HG03575 (cell line): ENCODE data around the gene PSMB8.

Experiments
- ATAC-seq: cut with Tn5 transposase; IDR thresholded peaks from one replicate; pipeline ENCODE4 v1.9.1; 2021; ENCODE audit not compliant: unreplicated experiment, insufficient number of reproducible peaks, low FRiP score; ENCODE audit errors: extremely low read depth

The PSMB8 gene

GRCh38 chr6:32842021-32842650 is 1.7 kb downstream of the PSMB8 start:
- ATAC-seq = no peak

- ATAC-seq = no peak
Observed at GRCh38 chr6:32840604-32841246, 3.1 kb downstream of the PSMB8 start.

GRCh38 chr6:32839356-32839755 is 4.5 kb downstream of the PSMB8 start:
- no peak for ATAC-seq

GRCh38 chr6:32838114-32838958 is 5.5 kb downstream of the PSMB8 start, which contains the start of gene TAP2:
Gene TAP2 (minus strand): TSS chr6:32838739. CDS start chr6:32838233, 506 bp downstream.
- peak; percentile 36 for ATAC-seq

- no peak for ATAC-seq
Observed at GRCh38 chr6:32837651-32838113, 6.2 kb downstream of the PSMB8 start.

GRCh38 chr6:32836873-32837272 is 7.0 kb downstream of the PSMB8 start:
- ATAC-seq = no peak

GRCh38 chr6:32835167-32835893 is 8.5 kb downstream of the PSMB8 start:
- ATAC-seq = no peak

GRCh38 chr6:32833664-32834063 is 10.2 kb downstream of the PSMB8 start:
- no peak for ATAC-seq

- no peak for ATAC-seq
Observed at GRCh38 chr6:32832535-32832934, 11.3 kb downstream of the PSMB8 start.

GRCh38 chr6:32830936-32831335 is 12.9 kb downstream of the PSMB8 start:
- ATAC-seq = no peak

- no peak for ATAC-seq
Observed at GRCh38 chr6:32830017-32830416, 13.8 kb downstream of the PSMB8 start.

- no peak for ATAC-seq
Observed at GRCh38 chr6:32829495-32829894, 14.4 kb downstream of the PSMB8 start.

GRCh38 chr6:32827025-32827424 is 16.8 kb downstream of the PSMB8 start:
- ATAC-seq = no peak

GRCh38 chr6:32825966-32826365 is 17.9 kb downstream of the PSMB8 start:
- no peak for ATAC-seq

GRCh38 chr6:32819729-32820128 is 24.1 kb downstream of the PSMB8 start:
- ATAC-seq = no peak

GRCh38 chr6:32818867-32819266 is 25.0 kb downstream of the PSMB8 start:
- ATAC-seq = no peak

- no peak for ATAC-seq
Observed at GRCh38 chr6:32816746-32817204, 27.1 kb downstream of the PSMB8 start, which contains the start of gene HLA-DOB. Gene HLA-DOB (minus strand): TSS chr6:32817002. CDS start chr6:32816951, 51 bp downstream.

- no peak for ATAC-seq
Observed at GRCh38 chr6:32815996-32816395, 27.9 kb downstream of the PSMB8 start.

- no peak for ATAC-seq
Observed at GRCh38 chr6:32815115-32815514, 28.7 kb downstream of the PSMB8 start.
